Memory B cell (primary cell): ENCODE data around the gene NT5DC3.

Experiments used
- ATAC-seq: fragments of 150-1000 bp; cut with Tn5 transposase; 2 replicates; pipeline ENCODE4 v1.10.0; 2021; ENCODE audit warnings: low read depth, mild to moderate bottlenecking, moderate library complexity
- DNase-seq, 2 donors: peaks; one replicate each; pipeline ENCODE4 v3.0.0; 2022; ENCODE audit warnings: low spot score in 2 of 2
- H3K27ac Mint-ChIP-seq: one replicate; pipeline ENCODE4 v1.8.0; 2022; ENCODE audit warnings: mild to moderate bottlenecking, moderate library complexity, mixed read lengths
- H3K27me3 Mint-ChIP-seq: one replicate; pipeline ENCODE4 v1.8.0; 2022; ENCODE audit warnings: mixed read lengths
- H3K36me3 Mint-ChIP-seq: one replicate; pipeline ENCODE4 v1.8.0; 2022; ENCODE audit warnings: mild to moderate bottlenecking, mixed read lengths
- H3K4me1 Mint-ChIP-seq: one replicate; pipeline ENCODE4 v1.8.0; 2022; ENCODE audit warnings: mixed read lengths
- H3K4me3 Mint-ChIP-seq: one replicate; pipeline ENCODE4 v1.8.0; 2022; ENCODE audit warnings: mild to moderate bottlenecking, moderate library complexity, mixed read lengths
- H3K9me3 Mint-ChIP-seq: one replicate; pipeline ENCODE4 v1.8.0; 2022; ENCODE audit warnings: mixed read lengths

NT5DC3 gene

GRCh38 chr12:103766028-103766427 is 75.0 kb downstream of the NT5DC3 start:
- H3K27ac Mint-ChIP-seq = no peak overlapping the region
- ATAC-seq = no peak

GRCh38 chr12:103765322-103765721 is 75.7 kb downstream of the NT5DC3 start:
- no peak overlapping the region for H3K27ac Mint-ChIP-seq
- H3K4me3 Mint-ChIP-seq = no peak overlapping the region
- H3K9me3 Mint-ChIP-seq = no peaks in the 10 kb centered on the region
- no peaks in the 10 kb centered on the region for H3K4me1 Mint-ChIP-seq
- ATAC-seq (no peak), DNase-seq (no peak)
- H3K36me3 Mint-ChIP-seq = peaks cover 10% of the 10 kb centered on the region
- no peaks in the 10 kb centered on the region for H3K27me3 Mint-ChIP-seq

More at GRCh38 chr12:103766028-103766427, 75.0 kb downstream of the NT5DC3 start:
- Mint-ChIP-seq H3K36me3 (peaks cover 10% of the 10 kb centered on the region), H3K27me3 (no peaks in the 10 kb centered on the region), H3K4me3 (no peak overlapping the region), H3K9me3 (no peaks in the 10 kb centered on the region), H3K4me1 (no peaks in the 10 kb centered on the region)
- DNase-seq = no peak

GRCh38 chr12:103762473-103762872 is 78.6 kb downstream of the NT5DC3 start:
- Mint-ChIP-seq H3K27me3 (no peaks in the 10 kb centered on the region), H3K4me3 (no peak overlapping the region), H3K27ac (no peak overlapping the region), H3K36me3 (peaks cover 10% of the 10 kb centered on the region), H3K4me1 (no peaks in the 10 kb centered on the region), H3K9me3 (no peaks in the 10 kb centered on the region)
- no peak for DNase-seq
- ATAC-seq = no peak

- Mint-ChIP-seq H3K4me3 (no peak overlapping the region), H3K9me3 (no peaks in the 10 kb centered on the region), H3K27me3 (peaks cover 2% of the 10 kb centered on the region), H3K27ac (no peak overlapping the region), H3K4me1 (no peaks in the 10 kb centered on the region), H3K36me3 (peaks cover 1% of the 10 kb centered on the region)
- DNase-seq (no peak), ATAC-seq (no peak)
Observed at GRCh38 chr12:103758310-103759089, 82.5 kb downstream of the NT5DC3 start.

- DNase-seq (no peak), ATAC-seq (no peak)
- H3K27me3 Mint-ChIP-seq = peaks cover 2% of the 10 kb centered on the region
- no peaks in the 10 kb centered on the region for H3K4me1 Mint-ChIP-seq
- H3K4me3 Mint-ChIP-seq = no peak overlapping the region
- no peaks in the 10 kb centered on the region for H3K9me3 Mint-ChIP-seq
- no peaks in the 10 kb centered on the region for H3K36me3 Mint-ChIP-seq
- no peak overlapping the region for H3K27ac Mint-ChIP-seq
Observed at GRCh38 chr12:103757248-103757647, 83.8 kb downstream of the NT5DC3 start.

GRCh38 chr12:103756443-103756842 is 84.6 kb downstream of the NT5DC3 start:
- DNase-seq = no peak

GRCh38 chr12:103755425-103755824 is 85.6 kb downstream of the NT5DC3 start:
- Mint-ChIP-seq H3K4me1 (no peaks in the 10 kb centered on the region), H3K27me3 (peaks cover 2% of the 10 kb centered on the region), H3K36me3 (no peaks in the 10 kb centered on the region), H3K9me3 (no peaks in the 10 kb centered on the region), H3K27ac (no peak overlapping the region), H3K4me3 (no peak overlapping the region)
- ATAC-seq (no peak), DNase-seq (no peak)

More at GRCh38 chr12:103756443-103756842, 84.6 kb downstream of the NT5DC3 start:
- H3K36me3 Mint-ChIP-seq = no peaks in the 10 kb centered on the region
- H3K4me1 Mint-ChIP-seq = no peaks in the 10 kb centered on the region
- H3K27me3 Mint-ChIP-seq = peaks cover 2% of the 10 kb centered on the region
- no peak for ATAC-seq
- no peak overlapping the region for H3K4me3 Mint-ChIP-seq
- H3K9me3 Mint-ChIP-seq = no peaks in the 10 kb centered on the region
- H3K27ac Mint-ChIP-seq = no peak overlapping the region

GRCh38 chr12:103751600-103751999 is 89.4 kb downstream of the NT5DC3 start:
- DNase-seq = no peak
- H3K27ac Mint-ChIP-seq = no peak overlapping the region
- no peaks in the 10 kb centered on the region for H3K9me3 Mint-ChIP-seq
- H3K4me3 Mint-ChIP-seq = no peak overlapping the region
- no peaks in the 10 kb centered on the region for H3K4me1 Mint-ChIP-seq
- H3K36me3 Mint-ChIP-seq = peaks cover 2% of the 10 kb centered on the region
- H3K27me3 Mint-ChIP-seq = peaks cover 5% of the 10 kb centered on the region
- no peak for ATAC-seq

- ATAC-seq (no peak), DNase-seq (no peak)
- Mint-ChIP-seq H3K27ac (no peak overlapping the region), H3K9me3 (no peaks in the 10 kb centered on the region), H3K27me3 (peaks cover 5% of the 10 kb centered on the region), H3K36me3 (peaks cover 2% of the 10 kb centered on the region), H3K4me1 (no peaks in the 10 kb centered on the region), H3K4me3 (no peak overlapping the region)
Observed at GRCh38 chr12:103751171-103751570, 89.9 kb downstream of the NT5DC3 start.

GRCh38 chr12:103748875-103749274 is 92.2 kb downstream of the NT5DC3 start:
- Mint-ChIP-seq H3K4me1 (no peaks in the 10 kb centered on the region), H3K27ac (no peak overlapping the region), H3K4me3 (no peak overlapping the region), H3K27me3 (peaks cover 2% of the 10 kb centered on the region), H3K9me3 (no peaks in the 10 kb centered on the region), H3K36me3 (peaks cover 2% of the 10 kb centered on the region)
- DNase-seq = no peak
- ATAC-seq = no peak

GRCh38 chr12:103748002-103748401 is 93.0 kb downstream of the NT5DC3 start:
- H3K9me3 Mint-ChIP-seq = no peaks in the 10 kb centered on the region
- H3K27ac Mint-ChIP-seq = no peak overlapping the region
- no peaks in the 10 kb centered on the region for H3K4me1 Mint-ChIP-seq
- ATAC-seq = no peak
- DNase-seq = no peak
- H3K27me3 Mint-ChIP-seq = peaks cover 6% of the 10 kb centered on the region
- H3K4me3 Mint-ChIP-seq = no peak overlapping the region
- peaks cover 2% of the 10 kb centered on the region for H3K36me3 Mint-ChIP-seq

GRCh38 chr12:103745962-103746361 is 95.1 kb downstream of the NT5DC3 start:
- Mint-ChIP-seq H3K4me1 (no peaks in the 10 kb centered on the region), H3K27ac (no peak overlapping the region), H3K27me3 (peaks cover 6% of the 10 kb centered on the region), H3K36me3 (peaks cover 2% of the 10 kb centered on the region), H3K9me3 (no peaks in the 10 kb centered on the region), H3K4me3 (no peak overlapping the region)
- ATAC-seq (no peak), DNase-seq (no peak)

- Mint-ChIP-seq H3K27me3 (peaks cover 6% of the 10 kb centered on the region), H3K4me1 (no peaks in the 10 kb centered on the region), H3K4me3 (no peak overlapping the region), H3K36me3 (no peaks in the 10 kb centered on the region), H3K9me3 (no peaks in the 10 kb centered on the region), H3K27ac (no peak overlapping the region)
- DNase-seq = no peak
- no peak for ATAC-seq
Observed at GRCh38 chr12:103743788-103744187, 97.2 kb downstream of the NT5DC3 start.

- no peaks in the 10 kb centered on the region for H3K4me1 Mint-ChIP-seq
- DNase-seq = no peak
Observed at GRCh38 chr12:103742349-103742932, 98.6 kb downstream of the NT5DC3 start.

GRCh38 chr12:103737881-103738280 is 103.2 kb downstream of the NT5DC3 start:
- H3K27ac Mint-ChIP-seq = no peak overlapping the region
- no peaks in the 10 kb centered on the region for H3K36me3 Mint-ChIP-seq
- H3K4me1 Mint-ChIP-seq = no peaks in the 10 kb centered on the region
- DNase-seq (no peak), ATAC-seq (no peak)
- peaks cover 5% of the 10 kb centered on the region for H3K27me3 Mint-ChIP-seq
- no peak overlapping the region for H3K4me3 Mint-ChIP-seq
- H3K9me3 Mint-ChIP-seq = no peaks in the 10 kb centered on the region

More at GRCh38 chr12:103742349-103742932, 98.6 kb downstream of the NT5DC3 start:
- H3K27me3 Mint-ChIP-seq = peaks cover 8% of the 10 kb centered on the region
- no peak overlapping the region for H3K27ac Mint-ChIP-seq
- H3K4me3 Mint-ChIP-seq = no peak overlapping the region
- no peaks in the 10 kb centered on the region for H3K9me3 Mint-ChIP-seq
- H3K36me3 Mint-ChIP-seq = no peaks in the 10 kb centered on the region
- no peak for ATAC-seq
